Umbilical cord (tissue), 2 donors: ENCODE results near the gene C11orf52. TPM values are rescaled to one million over a fixed set of nuclear protein-coding genes. Genes with fewer than 3 reads are reported as not detected.
A peak's percentile ranks its signal among the peaks of the same experiment; 100 is the strongest.
"Not testable (repeated sequence)": the region's sequence is repeated elsewhere in the genome, so short reads cannot be mapped to it uniquely, and the experiment has no call there.

Experiments
- DNase-seq: peaks from one replicate; pipeline ENCODE4 v3.0.0-alpha.2; 2015; ENCODE audit warnings: low spot score
- total RNA-seq: library from RNA; depleted of rRNA; stranded (reverse); fragments of >200 nt; gene quantifications from one replicate; pipeline ENCODE4 v1.2.3, GENCODE V29; 2014; ENCODE audit warnings: low replicate concordance; ENCODE audit not compliant: insufficient read depth

Gene C11orf52
- total RNA-seq, 1 donor from 2014 or later = 1.9 TPM

GRCh38 chr11:111912535-111912934 is 6.2 kb upstream of the C11orf52 start, which contains the start of gene HSPB2:
TSS of gene HSPB2 (plus strand) at chr11:111912734. CDS start at chr11:111912830, 96 bp downstream.
- peak; percentile 47 for DNase-seq

GRCh38 chr11:111913031-111913861 is 5.5 kb upstream of the C11orf52 start:
- peak; percentile 66 for DNase-seq

- DNase-seq = peak; percentile 76
Observed at GRCh38 chr11:111913997-111914396, 4.7 kb upstream of the C11orf52 start.

GRCh38 chr11:111916768-111917167 is 1.9 kb upstream of the C11orf52 start:
- no peak for DNase-seq

- no peak for DNase-seq
Observed at GRCh38 chr11:111917312-111917711, 1.4 kb upstream of the C11orf52 start.

GRCh38 chr11:111917788-111918187 is 925 bp upstream of the C11orf52 start:
- DNase-seq = no peak

- DNase-seq = no peak
Observed at GRCh38 chr11:111920908-111921307, 2.2 kb downstream of the C11orf52 start.

- no peak for DNase-seq
Observed at GRCh38 chr11:111921541-111922230, 3.0 kb downstream of the C11orf52 start.

- DNase-seq = peak; percentile 90
Observed at GRCh38 chr11:111922803-111923202, 4.1 kb downstream of the C11orf52 start.

GRCh38 chr11:111923351-111923788 is 4.7 kb downstream of the C11orf52 start:
- DNase-seq = peak; percentile 56

GRCh38 chr11:111923951-111924350 is 5.2 kb downstream of the C11orf52 start:
- DNase-seq = no peak

GRCh38 chr11:111925953-111926352 is 7.2 kb downstream of the C11orf52 start:
- no peak for DNase-seq

- peak; percentile 98 for DNase-seq
Observed at GRCh38 chr11:111926505-111927391, 8.0 kb downstream of the C11orf52 start.

GRCh38 chr11:111930472-111930871 is 11.8 kb downstream of the C11orf52 start:
- no peak for DNase-seq

- DNase-seq = no peak
Observed at GRCh38 chr11:111932611-111932950, 13.9 kb downstream of the C11orf52 start.

- not testable (repeated sequence) for DNase-seq
Observed at GRCh38 chr11:111933176-111933575, 14.5 kb downstream of the C11orf52 start.

GRCh38 chr11:111933872-111934271 is 15.2 kb downstream of the C11orf52 start:
- peak; percentile 37 for DNase-seq

GRCh38 chr11:111934306-111934705 is 15.6 kb downstream of the C11orf52 start:
- DNase-seq = no peak

- peak; percentile 97 for DNase-seq
Observed at GRCh38 chr11:111935317-111936039, 16.8 kb downstream of the C11orf52 start.

- peak; percentile 91 for DNase-seq
Observed at GRCh38 chr11:111936040-111936540, 17.4 kb downstream of the C11orf52 start.

- no peak for DNase-seq
Observed at GRCh38 chr11:111937461-111937769, 18.7 kb downstream of the C11orf52 start.
